ENCODE measurements around the gene FADD. TPM values are rescaled to one million over a fixed set of nuclear protein-coding genes. Genes with fewer than 3 reads are reported as not detected.
"Not testable (repeated sequence)": the region's sequence is repeated elsewhere in the genome, so short reads cannot be mapped to it uniquely, and the experiment has no call there.

FADD gene
- total RNA-seq, 1 donor from 2014 or later: 23.0 TPM

- intact Hi-C loops (cut with DNase I): loop anchor here (5.0 kb wide), 1 partner anchor 276 kb away; no protein-coding TSS in a partner anchor
- Histone ChIP-seq H3K36me3 (no peaks in the 10 kb centered on the region), H3K4me1 (peaks cover 6% of the 10 kb centered on the region), H3K4me3 (no peak overlapping the region), H3K27me3 (ENCODE audit: low read depth) (peaks cover 4% of the 10 kb centered on the region), H3K9me3 (no peaks in the 10 kb centered on the region), H3K27ac (no peak overlapping the region)
- ATAC-seq: no peak
- no peak for DNase-seq
- no peak for TF ChIP-seq CTCF (IDR thresholded peaks at IDR 0.05)
These were observed 10.3 kb upstream of the FADD start for GRCh38 chr11:70192666-70193410.

GRCh38 chr11:70193411-70194292 is 9.4 kb upstream of the FADD start:
- Histone ChIP-seq H3K27me3 (ENCODE audit: low read depth) (peaks cover 4% of the 10 kb centered on the region), H3K4me3 (no peak overlapping the region), H3K4me1 (peaks cover 6% of the 10 kb centered on the region), H3K27ac (no peak overlapping the region), H3K9me3 (no peaks in the 10 kb centered on the region), H3K36me3 (no peaks in the 10 kb centered on the region)
- intact Hi-C loops (cut with DNase I): loop anchor here (5.0 kb wide), 1 partner anchor 276 kb away; no protein-coding TSS in a partner anchor
- TF ChIP-seq CTCF (IDR thresholded peaks at IDR 0.05): no peak
- DNase-seq (no peak), ATAC-seq (no peak)

- Histone ChIP-seq H3K4me3 (no peak overlapping the region), H3K9me3 (no peaks in the 10 kb centered on the region), H3K27ac (no peak overlapping the region), H3K4me1 (peaks cover 6% of the 10 kb centered on the region), H3K27me3 (ENCODE audit: low read depth) (peaks cover 4% of the 10 kb centered on the region), H3K36me3 (no peaks in the 10 kb centered on the region)
- TF ChIP-seq CTCF (IDR thresholded peaks at IDR 0.05): no peak
- intact Hi-C loops (cut with DNase I): loop anchor here (5.0 kb wide), 1 partner anchor 278 kb away; no protein-coding TSS in a partner anchor
- ATAC-seq (no peak), DNase-seq (peak; percentile 20)
These were observed 8.0 kb upstream of the FADD start for GRCh38 chr11:70194792-70195791.

- H3K4me3 ChIP-seq: no peak overlapping the region
- H3K27me3 ChIP-seq (ENCODE audit: low read depth): no peaks in the 10 kb centered on the region
- H3K4me1 ChIP-seq: peaks cover 18% of the 10 kb centered on the region
- no peaks in the 10 kb centered on the region for H3K36me3 ChIP-seq
- intact Hi-C loops (cut with DNase I): no loop called here
- H3K27ac ChIP-seq: no peak overlapping the region
- ATAC-seq (no peak), DNase-seq (peak; percentile 6)
- H3K9me3 ChIP-seq: no peaks in the 10 kb centered on the region
- no peak for TF ChIP-seq CTCF (IDR thresholded peaks at IDR 0.05)
These were observed 2.8 kb upstream of the FADD start for GRCh38 chr11:70200212-70200844.

GRCh38 chr11:70201047-70201446 is 2.0 kb upstream of the FADD start:
- H3K27me3 ChIP-seq (ENCODE audit: low read depth); ATAC-seq; H3K27ac ChIP-seq; DNase-seq; H3K36me3 ChIP-seq; H3K9me3 ChIP-seq; H3K4me3 ChIP-seq; intact Hi-C loops (cut with DNase I): not testable (repeated sequence)
- peaks cover 20% of the 10 kb centered on the region for H3K4me1 ChIP-seq

Measured in lower lobe of right lung (tissue), 2 donors.